Endothelial cell of umbilical vein (primary cell): Measurements from ENCODE around the gene PXK.

Source experiments
- CTCF ChIP-seq, 2 donors: IDR thresholded peaks; 1 replicate in 1 of 2; 2 replicates in 1 of 2; pipeline ENCODE4 v1.5.1; 2011; ENCODE audit warnings: low read length in 2 of 2, mild to moderate bottlenecking in 2 of 2, moderate library complexity in 2 of 2, control low read depth in 1 of 2, inconsistent platforms in 1 of 2, low read depth in 1 of 2; ENCODE audit not compliant: insufficient read depth in 1 of 2; ENCODE audit errors: extremely low read depth in 1 of 2
- MYC ChIP-seq: IDR thresholded peaks from one replicate; pipeline ENCODE4 v1.6.1; 2011; ENCODE audit warnings: mild to moderate bottlenecking, low read depth, low read length
- POLR2A ChIP-seq: IDR thresholded peaks from 2 replicates; pipeline ENCODE4 v1.6.1; 2012; ENCODE audit warnings: low read depth, mild to moderate bottlenecking, control low read depth, low read length

- TF ChIP-seq CTCF (IDR thresholded peaks at IDR 0.05; ENCODE audit: extremely low read depth in 1 of 2, insufficient read depth in 1 of 2, low read depth in 1 of 2, low read length in 2 of 2) = no peak
- TF ChIP-seq POLR2A = no peak
- TF ChIP-seq MYC = no peak
Measured at GRCh38 chr3:58357402-58357801, 24.7 kb downstream of the PXK start.
